Neutrophil (primary cell): ENCODE results near the gene GNPTG.
A peak's percentile ranks its signal among the peaks of the same experiment; 100 is the strongest.
"Not testable (repeated sequence)": the region's sequence is repeated elsewhere in the genome, so short reads cannot be mapped to it uniquely, and the experiment has no call there.

Source experiments
- H3K27ac ChIP-seq: fragments of 200-600 bp; sonication (generic); 2 replicates; pipeline ENCODE4 v1.5.1; 2016; ENCODE audit warnings: mild to moderate bottlenecking, moderate library complexity
- H3K27me3 ChIP-seq: fragments of 200-600 bp; sonication (generic); 2 replicates; pipeline ENCODE4 v1.6.0; 2016; ENCODE audit warnings: mild to moderate bottlenecking
- H3K36me3 ChIP-seq: fragments of 200-600 bp; sonication (generic); 2 replicates; pipeline ENCODE4 v1.5.1; 2017
- H3K4me1 ChIP-seq, 2 experiments: fragments of 200-600 bp in 1 of 2; sonication (generic) in 1 of 2; 1 replicate in 1 of 2; 2 replicates in 1 of 2; pipeline versions ENCODE4 v1.5.1 to v1.6.1; 2013 to 2016; ENCODE audit warnings: low read depth in 1 of 2, low read length in 1 of 2, mild to moderate bottlenecking in 1 of 2, moderate library complexity in 1 of 2; ENCODE audit not compliant: control insufficient read depth in 1 of 2, insufficient read depth in 1 of 2
- H3K4me3 ChIP-seq, 2 experiments: fragments of 200-600 bp in 1 of 2; sonication (generic) in 1 of 2; 1 replicate in 1 of 2; 2 replicates in 1 of 2; pipeline ENCODE4 v1.5.1; 2013 to 2016; ENCODE audit warnings: low read depth in 1 of 2, low read length in 1 of 2, mild to moderate bottlenecking in 1 of 2, moderate library complexity in 1 of 2
- H3K9me3 ChIP-seq: fragments of 200-600 bp; sonication (generic); 2 replicates; pipeline ENCODE4 v1.5.1; 2016
- TF ChIP-seq, protein P1 (sequence below): fragments of 200-600 bp; sonication (generic); IDR thresholded peaks from 2 replicates; pipeline ENCODE4 v1.5.1; 2016; ENCODE audit warnings: antibody characterized with exemption

Gene GNPTG

DNA sequence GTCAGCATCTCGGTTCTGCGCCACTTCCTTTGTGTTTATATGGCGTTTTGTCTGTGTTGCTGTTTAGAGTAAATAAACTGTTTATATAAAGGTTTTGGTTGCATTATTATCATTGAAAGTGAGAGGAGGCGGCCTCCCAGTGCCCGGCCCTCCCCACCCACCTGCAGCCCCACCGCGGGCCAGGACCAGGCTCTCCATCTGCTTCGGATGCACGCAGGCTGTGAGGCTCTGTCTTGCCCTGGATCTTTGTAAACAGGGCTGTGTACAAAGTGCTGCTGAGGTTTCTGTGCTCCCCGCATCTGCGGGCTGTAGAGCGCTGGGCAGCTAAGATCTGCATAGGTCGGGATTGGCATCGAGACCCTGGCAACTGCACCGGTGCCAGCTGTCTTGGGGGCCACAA is 26.5 kb upstream of the GNPTG start:
- Histone ChIP-seq H3K27ac (peak overlapping the region; percentile 65), H3K36me3 (peaks cover 62% of the 10 kb centered on the region), H3K4me3 (no peak overlapping the region), H3K27me3 (peaks cover 4% of the 10 kb centered on the region), H3K4me1 (no peaks in the 10 kb centered on the region), H3K9me3 (no peaks in the 10 kb centered on the region)
- TF ChIP-seq, protein P1, sequence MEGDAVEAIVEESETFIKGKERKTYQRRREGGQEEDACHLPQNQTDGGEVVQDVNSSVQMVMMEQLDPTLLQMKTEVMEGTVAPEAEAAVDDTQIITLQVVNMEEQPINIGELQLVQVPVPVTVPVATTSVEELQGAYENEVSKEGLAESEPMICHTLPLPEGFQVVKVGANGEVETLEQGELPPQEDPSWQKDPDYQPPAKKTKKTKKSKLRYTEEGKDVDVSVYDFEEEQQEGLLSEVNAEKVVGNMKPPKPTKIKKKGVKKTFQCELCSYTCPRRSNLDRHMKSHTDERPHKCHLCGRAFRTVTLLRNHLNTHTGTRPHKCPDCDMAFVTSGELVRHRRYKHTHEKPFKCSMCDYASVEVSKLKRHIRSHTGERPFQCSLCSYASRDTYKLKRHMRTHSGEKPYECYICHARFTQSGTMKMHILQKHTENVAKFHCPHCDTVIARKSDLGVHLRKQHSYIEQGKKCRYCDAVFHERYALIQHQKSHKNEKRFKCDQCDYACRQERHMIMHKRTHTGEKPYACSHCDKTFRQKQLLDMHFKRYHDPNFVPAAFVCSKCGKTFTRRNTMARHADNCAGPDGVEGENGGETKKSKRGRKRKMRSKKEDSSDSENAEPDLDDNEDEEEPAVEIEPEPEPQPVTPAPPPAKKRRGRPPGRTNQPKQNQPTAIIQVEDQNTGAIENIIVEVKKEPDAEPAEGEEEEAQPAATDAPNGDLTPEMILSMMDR: no peak

DNA sequence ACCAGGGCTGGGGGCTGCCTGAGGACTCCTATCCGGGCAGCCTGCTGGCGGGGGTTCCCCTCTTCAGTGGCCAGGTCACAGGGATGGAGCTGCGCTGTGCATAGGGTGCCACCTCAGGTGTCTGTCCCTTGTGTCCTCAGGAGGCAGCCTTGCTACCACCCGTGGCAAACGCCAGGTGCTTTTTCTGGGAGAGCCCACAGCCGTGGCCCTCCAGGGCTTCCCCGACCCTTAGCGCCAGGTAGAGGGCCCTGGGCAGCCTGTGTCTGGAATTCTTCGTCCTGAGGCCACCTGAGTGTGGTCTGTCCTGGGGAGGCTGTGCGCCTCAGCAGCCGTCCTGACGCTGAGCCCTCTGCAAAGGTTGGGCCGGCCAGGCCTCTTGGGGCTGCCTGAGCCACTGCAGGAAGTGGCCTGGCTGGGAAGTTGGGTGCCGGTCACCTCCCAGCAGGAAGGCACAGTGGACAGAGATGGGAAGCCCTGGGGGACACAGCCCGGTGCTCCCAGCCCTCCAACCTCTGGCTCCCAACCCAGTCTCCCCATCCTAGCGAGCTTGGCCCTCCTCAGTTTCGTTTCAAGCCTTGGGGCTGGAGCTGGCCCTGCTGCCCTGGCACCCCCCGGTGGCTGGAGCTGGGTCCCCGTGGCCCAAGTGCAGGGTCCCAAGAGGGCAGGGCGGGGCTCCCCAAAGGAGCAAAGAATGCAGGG is 25.9 kb upstream of the GNPTG start:
- Histone ChIP-seq H3K9me3 (no peaks in the 10 kb centered on the region), H3K36me3 (peaks cover 57% of the 10 kb centered on the region), H3K27me3 (peaks cover 10% of the 10 kb centered on the region), H3K27ac (no peak overlapping the region), H3K4me1 (peaks cover 0 to under 1% of the 10 kb centered on the region in 2 experiments), H3K4me3 (no peak overlapping the region)
- TF ChIP-seq, protein P1: no peak

DNA sequence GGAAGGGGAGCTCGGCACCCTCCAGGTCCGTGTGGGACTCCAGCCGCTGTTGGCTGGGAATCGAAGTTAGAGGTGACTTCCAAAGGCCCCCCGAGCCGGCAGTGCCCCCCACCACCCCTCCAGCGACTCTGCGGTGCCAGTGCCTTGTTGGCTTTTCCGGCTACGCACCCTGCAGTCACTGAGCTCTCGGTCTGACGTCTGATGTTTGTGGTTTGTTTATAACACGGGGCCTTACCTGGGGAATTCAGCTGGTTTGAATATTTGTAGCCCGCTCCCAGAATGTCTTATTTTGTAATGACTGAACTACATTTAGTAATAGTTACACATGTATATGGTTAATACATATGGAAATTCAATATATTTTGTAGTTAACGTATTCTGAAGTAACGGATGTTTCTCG is 25.3 kb upstream of the GNPTG start:
- H3K4me3 ChIP-seq: no peak overlapping the region
- TF ChIP-seq, protein P1: no peak
- H3K4me1 ChIP-seq: peaks cover under 1 to 4% of the 10 kb centered on the region in 2 experiments
- H3K36me3 ChIP-seq: peaks cover 51% of the 10 kb centered on the region
- H3K9me3 ChIP-seq: no peaks in the 10 kb centered on the region
- H3K27me3 ChIP-seq: peaks cover 15% of the 10 kb centered on the region
- no peak overlapping the region for H3K27ac ChIP-seq

DNA sequence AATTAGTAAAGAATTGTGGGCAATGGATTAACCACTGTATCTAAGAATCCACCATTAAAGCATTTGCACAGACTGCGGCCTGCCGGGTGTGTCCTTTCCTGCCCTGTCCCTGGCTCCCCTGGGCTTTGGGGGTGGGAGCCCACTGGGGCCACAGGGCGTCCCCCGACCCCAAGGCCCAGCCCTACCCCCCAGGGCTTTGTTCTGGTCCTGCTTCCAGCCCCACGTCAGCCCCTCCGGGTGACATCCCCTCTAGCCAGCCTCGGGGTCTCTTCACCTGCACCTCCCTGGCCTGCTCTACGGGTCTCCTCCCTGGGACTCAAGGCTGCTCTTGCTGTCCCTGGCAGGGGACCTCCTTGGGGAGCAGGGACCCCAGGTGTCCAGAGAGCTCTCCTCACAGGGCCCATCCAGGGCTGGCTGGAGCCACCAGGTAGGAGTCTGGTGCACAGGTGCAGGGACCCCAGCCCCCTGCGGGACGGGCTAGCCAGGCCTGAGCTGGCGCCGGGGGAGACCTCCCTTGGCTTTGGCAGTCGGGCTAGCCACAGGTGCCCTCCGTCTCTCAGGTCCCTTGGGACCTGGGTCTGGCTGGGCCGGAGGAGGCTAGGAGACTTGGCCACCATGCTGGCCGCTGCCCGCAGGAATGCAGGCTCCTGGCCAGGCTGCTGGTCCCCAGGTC is 24.6 kb upstream of the GNPTG start:
- TF ChIP-seq, protein P1: no peak
- Histone ChIP-seq H3K27ac (no peak overlapping the region), H3K36me3 (peaks cover 46% of the 10 kb centered on the region), H3K27me3 (peaks cover 22% of the 10 kb centered on the region), H3K4me3 (no peak overlapping the region), H3K9me3 (no peaks in the 10 kb centered on the region), H3K4me1 (peaks cover 7 to 8% of the 10 kb centered on the region in 2 experiments)

DNA sequence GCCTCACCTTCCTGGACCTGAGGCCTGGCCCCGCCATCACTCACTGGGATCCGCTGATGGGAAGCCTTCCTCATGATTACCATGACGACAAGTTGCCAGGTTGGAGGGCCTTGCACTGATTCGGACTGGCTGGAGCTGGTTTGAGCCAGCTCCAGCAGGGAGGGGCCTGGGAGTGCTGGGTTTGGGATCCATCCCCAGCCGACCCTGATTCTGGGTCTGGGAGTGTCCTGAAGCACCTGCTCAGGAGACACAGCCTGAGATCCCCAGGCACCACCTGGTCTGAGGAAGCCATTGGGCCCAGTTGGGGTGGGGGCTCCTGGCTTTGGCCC is 24.1 kb upstream of the GNPTG start:
- H3K4me3 ChIP-seq: no peak overlapping the region
- peaks cover 42% of the 10 kb centered on the region for H3K36me3 ChIP-seq
- no peaks in the 10 kb centered on the region for H3K9me3 ChIP-seq
- H3K27ac ChIP-seq: no peak overlapping the region
- TF ChIP-seq, protein P1: no peak
- peaks cover 27% of the 10 kb centered on the region for H3K27me3 ChIP-seq
- peaks cover 10 to 12% of the 10 kb centered on the region in 2 experiments for H3K4me1 ChIP-seq

DNA sequence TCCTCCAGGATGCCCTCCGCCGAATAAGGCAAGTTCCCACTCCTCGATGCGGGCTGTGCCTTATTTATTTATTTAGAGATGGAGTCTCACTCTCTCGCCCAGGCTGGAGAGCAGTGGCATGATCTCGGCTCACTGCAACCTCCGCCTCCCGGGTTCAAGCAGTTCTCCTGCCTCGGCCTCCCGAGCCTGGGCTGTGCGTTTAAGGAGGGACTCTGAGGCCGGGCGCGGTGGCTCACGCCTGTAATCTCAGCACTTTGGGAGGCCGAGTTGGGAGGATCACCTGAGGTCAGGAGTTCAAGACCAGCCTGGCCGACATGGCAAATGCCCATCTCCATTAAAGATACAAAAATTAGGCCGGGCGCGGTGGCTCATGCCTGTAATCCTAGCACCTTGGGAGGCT is 23.6 kb upstream of the GNPTG start:
- Histone ChIP-seq H3K4me1 (peaks cover 12 to 17% of the 10 kb centered on the region in 2 experiments), H3K36me3 (peaks cover 40% of the 10 kb centered on the region), H3K27me3 (peaks cover 33% of the 10 kb centered on the region)
- H3K27ac ChIP-seq, H3K9me3 ChIP-seq, H3K4me3 ChIP-seq: not testable (repeated sequence)

DNA sequence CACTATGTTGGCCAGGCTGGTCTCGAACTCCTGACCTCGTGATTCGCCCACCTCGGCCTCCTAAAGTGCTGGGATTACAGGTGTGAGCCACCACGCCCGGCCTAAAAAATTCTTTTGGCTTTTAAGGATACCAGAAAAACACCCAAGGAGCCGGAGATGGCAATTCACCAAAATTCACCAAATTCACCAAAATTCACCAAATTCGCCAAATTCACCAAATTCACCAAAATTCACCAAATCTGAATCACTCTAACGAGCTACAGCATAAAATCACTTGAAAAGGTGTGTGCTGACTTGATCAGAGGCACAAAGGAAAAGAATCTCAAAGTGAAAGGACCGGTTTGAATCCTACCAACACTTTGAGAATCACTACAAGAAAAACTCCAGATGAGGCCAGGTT is 22.8 kb upstream of the GNPTG start:
- H3K4me3 ChIP-seq: not testable (repeated sequence)

More for the DNA sequence above, 22.8 kb upstream of the GNPTG start:
- peaks cover 41% of the 10 kb centered on the region for H3K27me3 ChIP-seq
- H3K36me3 ChIP-seq: peaks cover 31% of the 10 kb centered on the region
- H3K4me1 ChIP-seq: peaks cover 12 to 25% of the 10 kb centered on the region in 2 experiments
- not testable (repeated sequence) for H3K9me3 ChIP-seq, H3K27ac ChIP-seq
